Endothelial cell of umbilical vein (primary cell): ENCODE measurements around the gene HABP2. TPM values are rescaled to one million over a fixed set of nuclear protein-coding genes. Genes with fewer than 3 reads are reported as not detected.

ENCODE experiments used
- BruUV-seq: library from RNA; stranded (reverse); fragments of 400-500 nt; replicated peaks from 2 replicates; lab custom pipeline; 2021; lab: Mats Ljungman, UMichigan
- CTCF ChIA-PET: fragments of 300-600, 350-600 bp; sonication (Branson Sonifier 250); formaldehyde crosslinking; loops from one replicate; lab custom pipeline; 2021; ENCODE audit warnings: antibody characterized with exemption, inconsistent platforms; lab: Charles Lee
- POLR2A ChIA-PET: fragments of 300-600, 350-600 bp; sonication (Branson Sonifier 250); formaldehyde crosslinking; loops from one replicate; lab custom pipeline; 2021; ENCODE audit warnings: antibody characterized with exemption, inconsistent platforms; lab: Charles Lee
- DNase-seq: peaks from one replicate; pipeline ENCODE4 v3.0.0-alpha.2; 2011; ENCODE audit warnings: low read depth, low spot score
- FAIRE-seq: peaks from 2 replicates; lab custom pipeline; 2011; peaks lifted over from hg19 to GRCh38; lab: Jason Lieb, UNC
- H2AFZ ChIP-seq: 2 replicates; pipeline ENCODE4 v1.6.0; 2012; ENCODE audit warnings: low read depth, low read length, control low read depth, inconsistent platforms
- H3K27ac ChIP-seq: 2 replicates; pipeline ENCODE4 v1.5.1; 2011; ENCODE audit warnings: low read depth, mild to moderate bottlenecking, control low read depth, low read length, moderate library complexity; ENCODE audit not compliant: insufficient read depth
- H3K27me3 ChIP-seq, 2 experiments: 2 replicates each; pipeline versions ENCODE4 v1.6.0 to v1.6.1; 2011; ENCODE audit warnings: low read length in 2 of 2, mixed read lengths in 1 of 2; ENCODE audit not compliant: control insufficient read depth in 2 of 2, insufficient read depth in 2 of 2
- H3K36me3 ChIP-seq, 2 experiments: 2 replicates in 1 of 2; 3 replicates in 1 of 2; pipeline ENCODE4 v1.5.1; 2011; ENCODE audit warnings: low read length in 2 of 2, mild to moderate bottlenecking in 1 of 2, moderate library complexity in 1 of 2; ENCODE audit not compliant: control insufficient read depth in 2 of 2, insufficient read depth in 2 of 2; ENCODE audit errors: extremely low read depth in 1 of 2
- H3K4me1 ChIP-seq: 3 replicates; pipeline ENCODE4 v1.5.1; 2011; ENCODE audit warnings: mild to moderate bottlenecking, low read length; ENCODE audit not compliant: control insufficient read depth, insufficient read depth; ENCODE audit errors: extremely low read depth
- H3K4me2 ChIP-seq: 2 replicates; pipeline ENCODE4 v1.6.1; 2011; ENCODE audit warnings: low read length, control low read depth, mixed read lengths; ENCODE audit not compliant: insufficient read depth
- H3K4me3 ChIP-seq, 3 experiments: fragments of 200-600 bp in 1 of 3; sonication (generic), shearing (Covaris generic) in 1 of 3; replicated peaks in 1 of 3; 2 replicates each; pipeline ENCODE4 v1.5.1; 2011 to 2016; ENCODE audit warnings: control low read depth in 3 of 3, low read length in 3 of 3, mild to moderate bottlenecking in 2 of 3, inconsistent platforms in 1 of 3, low read depth in 1 of 3, moderate library complexity in 1 of 3; ENCODE audit not compliant: insufficient read depth in 1 of 3
- H3K79me2 ChIP-seq: 2 replicates; pipeline ENCODE4 v1.6.0; 2012; ENCODE audit warnings: low read length, inconsistent platforms; ENCODE audit not compliant: control insufficient read depth, insufficient read depth
- H3K9ac ChIP-seq: replicated peaks from 2 replicates; pipeline ENCODE3; 2011; ENCODE audit warnings: low read length, control low read depth; ENCODE audit not compliant: insufficient read depth; ENCODE audit errors: extremely low read depth
- H3K9me1 ChIP-seq: replicated peaks from 3 replicates; pipeline ENCODE4 v1.6.0; 2011; ENCODE audit warnings: mild to moderate bottlenecking, low read length; ENCODE audit not compliant: control insufficient read depth, insufficient read depth; ENCODE audit errors: extremely low read depth
- H3K9me3 ChIP-seq: replicated peaks from 2 replicates; pipeline ENCODE4 v1.5.1; 2012; ENCODE audit warnings: low read length, inconsistent platforms; ENCODE audit not compliant: control insufficient read depth, insufficient read depth
- H4K20me1 ChIP-seq: replicated peaks from 2 replicates; pipeline ENCODE3; 2011; ENCODE audit warnings: mild to moderate bottlenecking, low read length; ENCODE audit not compliant: control insufficient read depth, insufficient read depth; ENCODE audit errors: extremely low read depth
- CTCF ChIP-seq, 2 donors: IDR thresholded peaks; 1 replicate in 1 of 2; 2 replicates in 1 of 2; pipeline ENCODE4 v1.5.1; 2011; ENCODE audit warnings: low read length in 2 of 2, mild to moderate bottlenecking in 2 of 2, moderate library complexity in 2 of 2, control low read depth in 1 of 2, inconsistent platforms in 1 of 2, low read depth in 1 of 2; ENCODE audit not compliant: insufficient read depth in 1 of 2; ENCODE audit errors: extremely low read depth in 1 of 2
- EZH2 ChIP-seq: IDR thresholded peaks from 2 replicates; pipeline ENCODE4 v1.6.1; 2012; ENCODE audit warnings: borderline replicate concordance, low read depth, mild to moderate bottlenecking, moderate library complexity, low read length, inconsistent platforms; ENCODE audit not compliant: severe bottlenecking
- FOS ChIP-seq: IDR thresholded peaks from 2 replicates; pipeline ENCODE4 v1.6.1; 2011; ENCODE audit warnings: mild to moderate bottlenecking, low read length, moderate library complexity, borderline replicate concordance; ENCODE audit not compliant: insufficient read depth
- GATA2 ChIP-seq: IDR thresholded peaks from 2 replicates; pipeline ENCODE4 v1.7.0; 2011; ENCODE audit warnings: low read depth, mild to moderate bottlenecking, moderate library complexity, mixed read lengths, low read length; ENCODE audit not compliant: insufficient read length, insufficient read depth
- JUN ChIP-seq: IDR thresholded peaks from 2 replicates; pipeline ENCODE4 v1.6.1; 2011; ENCODE audit warnings: borderline replicate concordance, low read depth; ENCODE audit not compliant: insufficient read length, insufficient read depth
- MYC ChIP-seq: IDR thresholded peaks from one replicate; pipeline ENCODE4 v1.6.1; 2011; ENCODE audit warnings: mild to moderate bottlenecking, low read depth, low read length
- POLR2A ChIP-seq: IDR thresholded peaks from 2 replicates; pipeline ENCODE4 v1.6.1; 2012; ENCODE audit warnings: low read depth, mild to moderate bottlenecking, control low read depth, low read length
- POLR2AphosphoS5 ChIP-seq: IDR thresholded peaks from 2 replicates; pipeline ENCODE4 v1.6.1; 2012; ENCODE audit warnings: low read depth, mild to moderate bottlenecking, control low read depth, low read length, moderate library complexity; ENCODE audit not compliant: insufficient read depth
- dilution Hi-C: fragments of 300-500 bp; cut with MboI; formaldehyde crosslinking; loops from one replicate; pipeline ENCODE4 v1.15.0; 2019; ENCODE audit warnings: low sequenced_read_pairs; ENCODE audit not compliant: extremely low pct_ligation_motif_present
- intact Hi-C: fragments of 100-400 bp; cut with micrococcal nuclease; formaldehyde crosslinking; loops from one replicate; pipeline ENCODE4 v1.10.0; 2022
- polyA plus RNA-seq, 4 experiments: library from polyadenylated mRNA; depleted of rRNA in 3 of 4; stranded (reverse) in 3 of 4; unstranded in 1 of 4; fragments of >200 nt; gene quantifications; 2 replicates each; pipeline versions ENCODE4 v1.2.1 to v1.2.3, GENCODE V29; 2011 to 2012; ENCODE audit warnings: missing spikeins in 1 of 4
- total RNA-seq: library from RNA; stranded (reverse); gene quantifications from 2 replicates; pipeline ENCODE4 v1.2.3, GENCODE V29; 2021
- TF ChIP-seq, protein P1 (sequence below): IDR thresholded peaks from 2 replicates; pipeline ENCODE4 v1.6.1; 2011; ENCODE audit not compliant: insufficient read depth, insufficient read length

The HABP2 gene
- total and polyA plus RNA-seq, 2 donors (not counting 3 experiments of a cell fraction or from before 2014, with no cell fraction given), result 0.04 TPM; not detected in 1

- Histone ChIP-seq H2AFZ (no peak overlapping the region), H3K4me3 (no peak overlapping the region), H3K79me2 (no peaks in the 10 kb centered on the region), H3K4me2 (no peak overlapping the region), H3K4me1 (no peaks in the 10 kb centered on the region), H3K36me3 (no peaks in the 10 kb centered on the region), H3K9me3 (no peaks in the 10 kb centered on the region), H3K27me3 (no peaks in the 10 kb centered on the region), H3K9ac (no peak overlapping the region), H3K27ac (no peak overlapping the region), H3K9me1 (no peaks in the 10 kb centered on the region), H4K20me1 (no peaks in the 10 kb centered on the region)
- FAIRE-seq (no peak), DNase-seq (no peak)
- dilution Hi-C loops (no loop called here), intact Hi-C loops (no loop called here)
- TF ChIP-seq GATA2, result no peak
- TF ChIP-seq CTCF (IDR thresholded peaks at IDR 0.05; ENCODE audit: extremely low read depth in 1 of 2, insufficient read depth in 1 of 2, low read depth in 1 of 2, low read length in 2 of 2), result no peak
- TF ChIP-seq FOS, result no peak
- TF ChIP-seq, protein P1, sequence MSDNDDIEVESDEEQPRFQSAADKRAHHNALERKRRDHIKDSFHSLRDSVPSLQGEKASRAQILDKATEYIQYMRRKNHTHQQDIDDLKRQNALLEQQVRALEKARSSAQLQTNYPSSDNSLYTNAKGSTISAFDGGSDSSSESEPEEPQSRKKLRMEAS, result no peak
- TF ChIP-seq EZH2, result no peak
- no peak for TF ChIP-seq POLR2AphosphoS5
- TF ChIP-seq POLR2A, result no peak
- no peak for TF ChIP-seq MYC
- TF ChIP-seq JUN, result no peak
- ChIA-PET CTCF (interaction anchor here (0.9 to 1.1 kb wide), 2 partner anchors 19 to 23 kb away, joined by 3 read pairs; no protein-coding TSS in a partner anchor), POLR2A (no interaction called here)
- BruUV-seq, result no TSS peak
Measured at GRCh38 chr10:113543107-113543955, 9.5 kb upstream of the HABP2 start.
